K562 (cell line): ENCODE data around the gene DNAJB6. TPM values are rescaled to one million over a fixed set of nuclear protein-coding genes. Genes with fewer than 3 reads are reported as not detected.

ENCODE experiments used
- ATAC-seq: fragments of 200-7000 bp; cut with Tn5 transposase; 3 replicates; pipeline ENCODE4 v1.9.1; 2020; ENCODE audit warnings: moderate library complexity
- BruUV-seq: library from RNA; stranded (reverse); fragments of 400-500 nt; replicated peaks from 2 replicates; lab custom pipeline; 2021; lab: Mats Ljungman, UMichigan
- CTCF ChIA-PET: fragments of 300-600 bp; formaldehyde crosslinking; extraction: SDS; loops from one replicate; lab custom pipeline; 2021; ENCODE audit warnings: low intra/inter-chr PET ratio; lab: Yijun Ruan, JAX
- POLR2A ChIA-PET: fragments of 300-600, 350-650 bp; sonication (Branson Sonifier 250); formaldehyde crosslinking; extraction: SDS; loops from one replicate; lab custom pipeline; 2021; ENCODE audit warnings: antibody characterized with exemption, inconsistent platforms; lab: Yijun Ruan, JAX
- DNase-seq, 4 experiments: peaks; one replicate each; pipeline versions ENCODE4 v3.0.0 to v3.0.0-alpha.2; 2011 to 2018; ENCODE audit warnings: low spot score in 3 of 4, mixed read lengths in 3 of 4; ENCODE audit errors: extremely low read depth in 1 of 4
- FAIRE-seq: peaks from 2 replicates; lab custom pipeline; 2011; peaks lifted over from hg19 to GRCh38; lab: Jason Lieb, UNC
- H2AFZ ChIP-seq: 2 replicates; pipeline ENCODE4 v1.6.0; 2011; ENCODE audit warnings: low read depth, low read length, control low read depth, inconsistent platforms
- H3K27ac ChIP-seq: fragments of 200-600 bp; 3 replicates; pipeline ENCODE4 v1.8.0; 2011; ENCODE audit warnings: low read depth, mild to moderate bottlenecking, control low read depth, inconsistent platforms, low read length, moderate library complexity, mixed read lengths; ENCODE audit errors: extremely low read depth
- H3K27me3 ChIP-seq, 2 experiments: fragments of 300-600 bp in 1 of 2; 2 replicates in 1 of 2; 3 replicates in 1 of 2; pipeline versions ENCODE4 v1.6.0 to v1.8.0; 2011; ENCODE audit warnings: inconsistent platforms in 2 of 2, low read length in 2 of 2, mild to moderate bottlenecking in 1 of 2, mixed read lengths in 1 of 2, moderate library complexity in 1 of 2; ENCODE audit not compliant: control insufficient read depth in 2 of 2, insufficient read depth in 2 of 2
- H3K36me3 ChIP-seq: fragments of 300-600 bp; 3 replicates; pipeline ENCODE4 v1.8.0; 2011; ENCODE audit warnings: mild to moderate bottlenecking, low read length, inconsistent platforms; ENCODE audit not compliant: control insufficient read depth, insufficient read depth
- H3K4me1 ChIP-seq, 2 experiments: fragments of 200-600 bp in 1 of 2; replicated peaks in 1 of 2; 2 replicates in 1 of 2; 3 replicates in 1 of 2; pipeline versions ENCODE4 v1.5.1 to v1.8.0; 2011; ENCODE audit warnings: inconsistent platforms in 2 of 2, low read length in 2 of 2, mild to moderate bottlenecking in 1 of 2, mixed read lengths in 1 of 2, moderate library complexity in 1 of 2; ENCODE audit not compliant: control insufficient read depth in 2 of 2, insufficient read depth in 2 of 2
- H3K4me2 ChIP-seq: 2 replicates; pipeline ENCODE4 v1.6.1; 2011; ENCODE audit warnings: low read length, control low read depth, inconsistent platforms, mixed read lengths; ENCODE audit not compliant: insufficient read depth
- H3K4me3 ChIP-seq: fragments of 200-600 bp; sonication (generic), shearing (Covaris generic); 2 replicates; pipeline ENCODE4 v1.5.1; 2016; ENCODE audit warnings: control low read depth, inconsistent platforms
- H3K79me2 ChIP-seq: fragments of 200-600 bp; 3 replicates; pipeline ENCODE4 v1.8.0; 2011; ENCODE audit warnings: low read length, inconsistent platforms; ENCODE audit not compliant: control insufficient read depth, insufficient read depth
- H3K9ac ChIP-seq, 2 experiments: 2 replicates each; pipeline versions ENCODE4 v1.6.0 to v1.6.1; 2011; ENCODE audit warnings: low read depth in 2 of 2, low read length in 2 of 2, control low read depth in 1 of 2, inconsistent platforms in 1 of 2, mild to moderate bottlenecking in 1 of 2, mixed read lengths in 1 of 2; ENCODE audit not compliant: insufficient read depth in 1 of 2
- H3K9me1 ChIP-seq: one replicate; pipeline ENCODE4 v1.6.0; 2011; ENCODE audit warnings: inconsistent platforms, mild to moderate bottlenecking, low read length, moderate library complexity; ENCODE audit not compliant: control insufficient read depth, insufficient read depth
- H3K9me3 ChIP-seq: replicated peaks from 2 replicates; pipeline ENCODE4 v1.5.1; 2011; ENCODE audit warnings: low read depth, low read length, inconsistent platforms; ENCODE audit not compliant: control insufficient read depth, insufficient read depth
- H4K20me1 ChIP-seq: replicated peaks from 2 replicates; pipeline ENCODE4 v1.6.1; 2011; ENCODE audit warnings: low read length, inconsistent platforms, mixed read lengths; ENCODE audit not compliant: control insufficient read depth, insufficient read depth
- CBFA2T2 ChIP-seq: fragments of 450-650 bp; conservative IDR thresholded peaks from 2 replicates; pipeline ENCODE4 v1.6.1; 2017; ENCODE audit warnings: mild to moderate bottlenecking
- FUS ChIP-seq: fragments of 200-400 bp; formaldehyde crosslinking; optimal IDR thresholded peaks from 2 replicates; pipeline ENCODE3; 2017; ENCODE audit warnings: low read depth, low read length
- GTF2E2 ChIP-seq: fragments of 200-800 bp; sonication (Bioruptor generic); IDR thresholded peaks from 2 replicates; pipeline ENCODE4 v1.6.1; 2016; ENCODE audit warnings: missing genetic modification characterization, missing compliant biosample characterization
- HLTF ChIP-seq: fragments of 450-650 bp; IDR thresholded peaks from 2 replicates; pipeline ENCODE4 v1.6.1; 2016
- HNRNPUL1 ChIP-seq: fragments of 200-400 bp; formaldehyde crosslinking; IDR thresholded peaks from 2 replicates; pipeline ENCODE4 v1.6.1; 2017; ENCODE audit warnings: low read length
- KDM1A ChIP-seq, 2 experiments: fragments of 450-650 bp; IDR thresholded peaks; 2 replicates each; pipeline ENCODE4 v1.6.1; 2016; ENCODE audit warnings: mild to moderate bottlenecking in 2 of 2
- MTA3 ChIP-seq: fragments of 450-650 bp; formaldehyde crosslinking; IDR thresholded peaks from 2 replicates; pipeline ENCODE4 v1.6.1; 2017; ENCODE audit warnings: mild to moderate bottlenecking, borderline replicate concordance
- WGBS: fragments of 100-300 bp; shearing (Covaris generic); methylation state at CpG from one replicate; pipeline ENCODE4 v1.1.6; 2016; ENCODE audit warnings: low coverage, mixed read lengths; ENCODE audit not compliant: insufficient coverage; ENCODE audit errors: missing lambda C conversion rate; 5-methylcytosine and 5-hydroxymethylcytosine counted together
- in situ Hi-C: fragments of 300-500 bp; cut with MboI; formaldehyde crosslinking; loops from 4 replicates; pipeline ENCODE4 v1.15.0; 2018; ENCODE audit warnings: inconsistent platforms, mixed read lengths
- intact Hi-C: fragments of 100-400 bp; cut with micrococcal nuclease; formaldehyde crosslinking; loops from 2 replicates; pipeline ENCODE4 v1.14.2; 2022
- polyA plus RNA-seq, 8 experiments: library from polyadenylated mRNA; depleted of rRNA in 4 of 8; stranded (reverse) in 5 of 8; unstranded in 3 of 8; fragments of >200 nt; fragmentation: Nextera tagmentation in 2 of 8; fragmentation: Illumina TruSeq in 1 of 8; extraction: Ambion mirVana in 2 of 8; extraction: Trizol in 1 of 8; gene quantifications; 2 replicates each; pipeline versions ENCODE4 v1.2.1 to v1.2.3, GENCODE V29; 2011 to 2014; ENCODE audit warnings: inconsistent platforms in 1 of 8, missing spikeins in 1 of 8
- total RNA-seq, 7 experiments: library from RNA; depleted of rRNA in 6 of 7; stranded (reverse); fragments of >200 nt in 6 of 7; fragmentation: Illumina TruSeq in 2 of 7; extraction: Trizol in 2 of 7; gene quantifications; 2 replicates each; pipeline versions ENCODE4 v1.2.1 to v1.2.3, GENCODE V29; 2011 to 2021; ENCODE audit warnings: low replicate concordance in 1 of 7
- TF ChIP-seq, protein P1 (sequence below), 2 experiments: fragments of 450-650 bp; IDR thresholded peaks; 2 replicates each; pipeline ENCODE4 v1.6.1; 2016

Gene DNAJB6
- total and polyA plus RNA-seq, 9 of the 15 experiments (the other 6 are each of a cell fraction or from before 2014, with no cell fraction given): 84.5 to 158 (median 135) TPM

DNA sequence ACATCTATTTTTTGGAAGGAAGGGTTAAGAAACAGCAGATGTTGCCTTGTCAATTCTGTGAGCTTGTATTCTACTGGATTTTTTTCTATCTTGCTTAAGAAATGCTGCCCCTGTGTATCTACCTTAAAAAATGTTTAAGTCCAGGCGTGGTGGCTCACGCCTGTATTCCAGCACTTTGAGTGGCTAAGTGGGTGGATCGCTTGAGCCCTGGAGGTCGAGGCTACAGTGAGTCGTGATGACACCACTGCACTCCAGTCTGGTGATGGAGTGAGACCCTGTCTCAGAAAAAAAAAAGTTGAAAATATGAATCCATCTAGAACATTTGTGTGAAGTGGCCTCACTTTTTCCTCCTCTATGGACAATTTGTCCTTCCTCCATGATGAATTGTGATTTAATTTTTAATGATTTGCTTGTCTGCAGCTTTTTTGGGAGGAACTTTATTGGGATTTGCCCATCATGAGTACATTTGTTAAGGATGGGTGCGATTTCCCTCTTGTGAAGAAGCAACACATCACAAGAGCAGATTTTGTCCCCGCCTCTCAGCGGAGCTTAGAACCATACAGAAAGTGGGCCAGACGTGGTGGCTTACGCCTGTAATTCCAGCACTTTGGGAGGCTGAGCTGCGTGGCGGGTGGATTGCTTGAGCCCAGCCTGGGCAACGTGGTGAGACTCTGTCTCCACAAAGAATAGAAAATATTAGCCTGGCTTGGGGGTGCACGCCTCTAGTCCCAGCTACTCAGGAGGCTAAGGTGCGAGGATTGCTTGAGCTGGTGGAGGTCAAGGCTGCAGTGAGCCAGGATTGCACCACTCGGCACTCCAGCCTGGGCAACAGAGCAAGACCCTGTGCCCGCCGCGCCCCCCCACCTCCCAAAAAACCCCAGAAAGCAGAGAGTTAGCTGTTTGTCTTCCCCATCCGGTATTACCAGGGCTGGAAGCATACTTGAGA lies 57.7 kb downstream of the DNAJB6 start:
- no peak overlapping the region for H2AFZ ChIP-seq
- in situ Hi-C loops: no loop called here
- no peak for TF ChIP-seq HNRNPUL1
- TF ChIP-seq CBFA2T2: no peak
- no peak for TF ChIP-seq FUS
- no peak for TF ChIP-seq MTA3
- TF ChIP-seq HLTF: no peak
- no peak for TF ChIP-seq KDM1A (IDR thresholded peaks at IDR 0.05)
- TF ChIP-seq, protein P1, sequence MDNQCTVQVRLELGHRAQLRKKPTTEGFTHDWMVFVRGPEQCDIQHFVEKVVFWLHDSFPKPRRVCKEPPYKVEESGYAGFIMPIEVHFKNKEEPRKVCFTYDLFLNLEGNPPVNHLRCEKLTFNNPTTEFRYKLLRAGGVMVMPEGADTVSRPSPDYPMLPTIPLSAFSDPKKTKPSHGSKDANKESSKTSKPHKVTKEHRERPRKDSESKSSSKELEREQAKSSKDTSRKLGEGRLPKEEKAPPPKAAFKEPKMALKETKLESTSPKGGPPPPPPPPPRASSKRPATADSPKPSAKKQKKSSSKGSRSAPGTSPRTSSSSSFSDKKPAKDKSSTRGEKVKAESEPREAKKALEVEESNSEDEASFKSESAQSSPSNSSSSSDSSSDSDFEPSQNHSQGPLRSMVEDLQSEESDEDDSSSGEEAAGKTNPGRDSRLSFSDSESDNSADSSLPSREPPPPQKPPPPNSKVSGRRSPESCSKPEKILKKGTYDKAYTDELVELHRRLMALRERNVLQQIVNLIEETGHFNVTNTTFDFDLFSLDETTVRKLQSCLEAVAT (IDR thresholded peaks at IDR 0.05): no peak
- TF ChIP-seq GTF2E2 (tag): no peak
- TF ChIP-seq, all 486 proteins: peak for 0
- no peak for ATAC-seq
- Histone ChIP-seq H3K4me3 (no peak overlapping the region), H3K9ac (no peak overlapping the region; a peak in 1 of 4 replicates), H4K20me1 (no peaks in the 10 kb centered on the region), H3K79me2 (peaks cover 44% of the 10 kb centered on the region), H3K27me3 (no peaks in the 10 kb centered on the region), H3K4me1 (peaks cover 17 to 39% of the 10 kb centered on the region in 2 experiments; a peak in 4 of 5 replicates), H3K4me2 (no peak overlapping the region), H3K36me3 (peaks cover 60% of the 10 kb centered on the region), H3K9me3 (no peaks in the 10 kb centered on the region), H3K27ac (no peak overlapping the region), H3K9me1 (peaks cover 5% of the 10 kb centered on the region)
- 86% methylated on average over 20 of the region's 20 CpGs for WGBS
- POLR2A ChIA-PET: interaction anchor here (0.7 to 1.6 kb wide), 3 partner anchors 11 to 75 kb away, joined by 3 to 7 read pairs (median 3); no protein-coding TSS in a partner anchor
- CTCF ChIA-PET: no interaction called here
- no TSS peak for BruUV-seq
- no peak for FAIRE-seq
- no peak for DNase-seq
- intact Hi-C loops: loop anchor here (5.0 kb wide), 1 partner anchor 97 kb away; no protein-coding TSS in a partner anchor
